Liver (tissue), 9 donors: ENCODE results near the gene C3orf80. TPM values are rescaled to one million over a fixed set of nuclear protein-coding genes. Genes with fewer than 3 reads are reported as not detected.

Source experiments
- DNase-seq: peaks from one replicate; pipeline ENCODE4 v3.0.0-alpha.2; 2017; ENCODE audit warnings: low spot score
- H3K27ac ChIP-seq, 2 donors: one replicate each; pipeline ENCODE4 v1.7.0; 2013; ENCODE audit warnings: inconsistent platforms in 2 of 2, low read length in 2 of 2, control low read depth in 1 of 2, low read depth in 1 of 2, mild to moderate bottlenecking in 1 of 2
- H3K27me3 ChIP-seq, 4 donors: one replicate each; pipeline versions ENCODE4 v1.6.1 to v1.7.0; 2013; ENCODE audit warnings: low read length in 3 of 4, inconsistent platforms in 1 of 4, mild to moderate bottlenecking in 1 of 4, moderate library complexity in 1 of 4; ENCODE audit not compliant: control insufficient read depth in 4 of 4, insufficient read depth in 4 of 4
- H3K36me3 ChIP-seq, 4 donors: one replicate each; pipeline versions ENCODE4 v1.6.1 to v1.7.0; 2013; ENCODE audit warnings: low read length in 3 of 4, mild to moderate bottlenecking in 3 of 4, low read depth in 1 of 4, moderate library complexity in 1 of 4; ENCODE audit not compliant: control insufficient read depth in 4 of 4, insufficient read depth in 3 of 4
- H3K4me1 ChIP-seq, 4 donors: one replicate each; pipeline versions ENCODE4 v1.6.1 to v1.7.0; 2013; ENCODE audit warnings: low read length in 3 of 4, mild to moderate bottlenecking in 3 of 4, moderate library complexity in 1 of 4; ENCODE audit not compliant: control insufficient read depth in 4 of 4, insufficient read depth in 4 of 4
- H3K4me3 ChIP-seq, 3 donors: one replicate each; pipeline versions ENCODE4 v1.6.1 to v1.7.0; 2013; ENCODE audit warnings: low read length in 3 of 3, control low read depth in 1 of 3, low read depth in 1 of 3, mild to moderate bottlenecking in 1 of 3
- H3K9ac ChIP-seq, 2 donors: one replicate each; pipeline ENCODE4 v1.7.0; 2013; ENCODE audit warnings: low read length in 2 of 2, mild to moderate bottlenecking in 2 of 2, moderate library complexity in 2 of 2, control low read depth in 1 of 2, low read depth in 1 of 2
- H3K9me3 ChIP-seq, 4 donors: one replicate each; pipeline versions ENCODE4 v1.6.1 to v1.7.0; 2013; ENCODE audit warnings: low read length in 3 of 4; ENCODE audit not compliant: control insufficient read depth in 4 of 4
- EGR1 ChIP-seq, 2 donors: IDR thresholded peaks; 2 replicates each; pipeline ENCODE4 v1.6.1; 2016 to 2018; ENCODE audit warnings: antibody characterized with exemption in 2 of 2, low read depth in 2 of 2
- FOXA1 ChIP-seq: IDR thresholded peaks from 2 replicates; pipeline ENCODE4 v1.6.1; 2016; ENCODE audit warnings: antibody characterized with exemption
- FOXA2 ChIP-seq: IDR thresholded peaks from 2 replicates; pipeline ENCODE4 v1.6.1; 2016; ENCODE audit warnings: antibody characterized with exemption
- GABPA ChIP-seq, 2 donors: IDR thresholded peaks in 1 of 2; conservative IDR thresholded peaks in 1 of 2; 2 replicates each; pipeline ENCODE4 v1.6.1; 2016; ENCODE audit warnings: antibody characterized with exemption in 2 of 2, mild to moderate bottlenecking in 1 of 2, moderate library complexity in 1 of 2
- HNF4A ChIP-seq, 2 donors: conservative IDR thresholded peaks; 2 replicates each; pipeline ENCODE4 v1.6.1; 2016; ENCODE audit warnings: antibody characterized with exemption in 2 of 2, mild to moderate bottlenecking in 2 of 2
- HNF4G ChIP-seq: IDR thresholded peaks from 2 replicates; pipeline ENCODE4 v1.6.1; 2016; ENCODE audit warnings: antibody characterized with exemption
- JUND ChIP-seq, 2 donors: IDR thresholded peaks; 2 replicates each; pipeline ENCODE4 v1.6.1; 2016; ENCODE audit warnings: antibody characterized with exemption in 2 of 2
- NR2F2 ChIP-seq: IDR thresholded peaks from 2 replicates; pipeline ENCODE4 v1.6.1; 2016; ENCODE audit warnings: antibody characterized with exemption
- RAD21 ChIP-seq, 2 donors: IDR thresholded peaks; 2 replicates each; pipeline ENCODE4 v1.6.1; 2016; ENCODE audit warnings: antibody characterized with exemption in 2 of 2, mild to moderate bottlenecking in 2 of 2
- RXRA ChIP-seq, 2 donors: IDR thresholded peaks; 2 replicates each; pipeline ENCODE4 v1.6.1; 2017 to 2018; ENCODE audit warnings: antibody characterized with exemption in 2 of 2, mild to moderate bottlenecking in 1 of 2
- SP1 ChIP-seq: IDR thresholded peaks from 2 replicates; pipeline ENCODE4 v1.6.1; 2018; ENCODE audit warnings: antibody characterized with exemption, mild to moderate bottlenecking
- TAF1 ChIP-seq: conservative IDR thresholded peaks from 2 replicates; pipeline ENCODE4 v1.6.1; 2016; ENCODE audit warnings: antibody characterized with exemption, mild to moderate bottlenecking
- YY1 ChIP-seq: IDR thresholded peaks from 2 replicates; pipeline ENCODE4 v1.6.1; 2016; ENCODE audit warnings: antibody characterized with exemption, mild to moderate bottlenecking
- WGBS: extraction: QIAGEN DNeasy Blood & Tissue Kit; methylation state at CpG from one replicate; pipeline ENCODE4 v1.1.7; 2013; 5-methylcytosine and 5-hydroxymethylcytosine counted together
- polyA plus RNA-seq, 2 donors: library from polyadenylated mRNA; stranded (reverse) in 1 of 2; unstranded in 1 of 2; fragments of 200-250 nt in 1 of 2; fragments of >200 nt in 1 of 2; fragmentation: Nextera tagmentation in 1 of 2; extraction: Ambion mirVana in 1 of 2; gene quantifications; one replicate each; pipeline versions ENCODE4 v1.2.1 to v1.2.3, GENCODE V29; 2013 to 2015
- total RNA-seq, 2 donors: library from RNA; depleted of rRNA; stranded (reverse); fragments of >200 nt; gene quantifications; one replicate each; pipeline ENCODE4 v1.2.3, GENCODE V29; 2014
- TF ChIP-seq, protein P1 (sequence below): IDR thresholded peaks from 2 replicates; pipeline ENCODE4 v1.6.1; 2016; ENCODE audit warnings: antibody characterized with exemption
- TF ChIP-seq, protein P2 (sequence below): IDR thresholded peaks from 2 replicates; pipeline ENCODE4 v1.6.1; 2016; ENCODE audit warnings: antibody characterized with exemption
- TF ChIP-seq, protein P3 (sequence below): fragments of 150-350 bp; IDR thresholded peaks from 2 replicates; pipeline ENCODE4 v1.5.1; 2017; ENCODE audit warnings: improper control_type of control experiment, low read depth, low read length; ENCODE audit not compliant: missing input control
- TF ChIP-seq, protein P4 (sequence below): IDR thresholded peaks from 2 replicates; pipeline ENCODE4 v1.6.1; 2016; ENCODE audit warnings: antibody characterized with exemption
- TF ChIP-seq, protein P5 (sequence below): IDR thresholded peaks from 2 replicates; pipeline ENCODE4 v1.6.1; 2016; ENCODE audit warnings: antibody characterized with exemption, mild to moderate bottlenecking
- donor health status: healthy.
- donor health status: healthy.
- donor health status: healthy.
- donor health status: healthy.
- donor health status: healthy.

The C3orf80 gene
- total and polyA plus RNA-seq, 4 donors = 0.46 to 1.4 (median 0.50) TPM

DNA sequence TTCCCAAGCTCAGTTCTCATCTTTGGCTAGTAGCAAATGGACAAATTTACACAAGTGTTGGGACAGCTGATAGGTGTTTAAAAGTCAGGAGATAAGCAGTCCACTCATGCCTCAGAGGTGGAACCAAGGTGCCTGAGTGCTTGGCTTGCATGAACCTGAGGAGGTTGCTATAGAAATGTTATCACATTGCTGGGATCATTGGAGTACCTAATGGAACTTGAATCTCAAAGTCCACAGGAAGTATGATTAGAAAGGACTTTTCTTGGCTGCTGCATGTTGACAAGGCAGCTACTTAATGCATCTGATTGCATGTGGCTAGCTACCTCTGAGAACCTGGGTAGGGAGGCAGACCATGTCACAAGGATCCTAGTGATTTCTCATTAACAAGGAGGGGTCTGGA lies 39.5 kb upstream of the C3orf80 start:
- Histone ChIP-seq H3K4me1 (no peaks in the 10 kb centered on the region), H3K4me3 (no peak overlapping the region), H3K9me3 (no peaks in the 10 kb centered on the region), H3K36me3 (no peaks in the 10 kb centered on the region), H3K27ac (no peak overlapping the region), H3K9ac (no peak overlapping the region), H3K27me3 (no peaks in the 10 kb centered on the region)
- no peak for TF ChIP-seq NR2F2
- no peak for TF ChIP-seq YY1
- TF ChIP-seq RAD21 (IDR thresholded peaks at IDR 0.05) = no peak
- TF ChIP-seq, protein P1, sequence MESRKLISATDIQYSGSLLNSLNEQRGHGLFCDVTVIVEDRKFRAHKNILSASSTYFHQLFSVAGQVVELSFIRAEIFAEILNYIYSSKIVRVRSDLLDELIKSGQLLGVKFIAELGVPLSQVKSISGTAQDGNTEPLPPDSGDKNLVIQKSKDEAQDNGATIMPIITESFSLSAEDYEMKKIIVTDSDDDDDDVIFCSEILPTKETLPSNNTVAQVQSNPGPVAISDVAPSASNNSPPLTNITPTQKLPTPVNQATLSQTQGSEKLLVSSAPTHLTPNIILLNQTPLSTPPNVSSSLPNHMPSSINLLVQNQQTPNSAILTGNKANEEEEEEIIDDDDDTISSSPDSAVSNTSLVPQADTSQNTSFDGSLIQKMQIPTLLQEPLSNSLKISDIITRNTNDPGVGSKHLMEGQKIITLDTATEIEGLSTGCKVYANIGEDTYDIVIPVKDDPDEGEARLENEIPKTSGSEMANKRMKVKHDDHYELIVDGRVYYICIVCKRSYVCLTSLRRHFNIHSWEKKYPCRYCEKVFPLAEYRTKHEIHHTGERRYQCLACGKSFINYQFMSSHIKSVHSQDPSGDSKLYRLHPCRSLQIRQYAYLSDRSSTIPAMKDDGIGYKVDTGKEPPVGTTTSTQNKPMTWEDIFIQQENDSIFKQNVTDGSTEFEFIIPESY = no peak
- TF ChIP-seq EGR1 (IDR thresholded peaks at IDR 0.05; ENCODE audit: low read depth in 2 of 2) = no peak
- no peak for TF ChIP-seq TAF1
- no peak for TF ChIP-seq GABPA (IDR thresholded peaks at IDR 0.05 in 1 of 2, conservative IDR thresholded peaks at IDR 0.05 in 1 of 2)
- TF ChIP-seq FOXA1 = no peak
- no peak for TF ChIP-seq SP1
- TF ChIP-seq HNF4G = no peak
- TF ChIP-seq, protein P2, sequence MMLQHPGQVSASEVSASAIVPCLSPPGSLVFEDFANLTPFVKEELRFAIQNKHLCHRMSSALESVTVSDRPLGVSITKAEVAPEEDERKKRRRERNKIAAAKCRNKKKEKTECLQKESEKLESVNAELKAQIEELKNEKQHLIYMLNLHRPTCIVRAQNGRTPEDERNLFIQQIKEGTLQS = no peak
- no peak for TF ChIP-seq FOXA2
- TF ChIP-seq HNF4A (conservative IDR thresholded peaks at IDR 0.05) = no peak
- TF ChIP-seq, protein P3, sequence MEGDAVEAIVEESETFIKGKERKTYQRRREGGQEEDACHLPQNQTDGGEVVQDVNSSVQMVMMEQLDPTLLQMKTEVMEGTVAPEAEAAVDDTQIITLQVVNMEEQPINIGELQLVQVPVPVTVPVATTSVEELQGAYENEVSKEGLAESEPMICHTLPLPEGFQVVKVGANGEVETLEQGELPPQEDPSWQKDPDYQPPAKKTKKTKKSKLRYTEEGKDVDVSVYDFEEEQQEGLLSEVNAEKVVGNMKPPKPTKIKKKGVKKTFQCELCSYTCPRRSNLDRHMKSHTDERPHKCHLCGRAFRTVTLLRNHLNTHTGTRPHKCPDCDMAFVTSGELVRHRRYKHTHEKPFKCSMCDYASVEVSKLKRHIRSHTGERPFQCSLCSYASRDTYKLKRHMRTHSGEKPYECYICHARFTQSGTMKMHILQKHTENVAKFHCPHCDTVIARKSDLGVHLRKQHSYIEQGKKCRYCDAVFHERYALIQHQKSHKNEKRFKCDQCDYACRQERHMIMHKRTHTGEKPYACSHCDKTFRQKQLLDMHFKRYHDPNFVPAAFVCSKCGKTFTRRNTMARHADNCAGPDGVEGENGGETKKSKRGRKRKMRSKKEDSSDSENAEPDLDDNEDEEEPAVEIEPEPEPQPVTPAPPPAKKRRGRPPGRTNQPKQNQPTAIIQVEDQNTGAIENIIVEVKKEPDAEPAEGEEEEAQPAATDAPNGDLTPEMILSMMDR = no peak
- TF ChIP-seq RXRA (IDR thresholded peaks at IDR 0.05) = no peak
- TF ChIP-seq, protein P4, sequence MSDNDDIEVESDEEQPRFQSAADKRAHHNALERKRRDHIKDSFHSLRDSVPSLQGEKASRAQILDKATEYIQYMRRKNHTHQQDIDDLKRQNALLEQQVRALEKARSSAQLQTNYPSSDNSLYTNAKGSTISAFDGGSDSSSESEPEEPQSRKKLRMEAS = no peak
- no peak for DNase-seq

DNA sequence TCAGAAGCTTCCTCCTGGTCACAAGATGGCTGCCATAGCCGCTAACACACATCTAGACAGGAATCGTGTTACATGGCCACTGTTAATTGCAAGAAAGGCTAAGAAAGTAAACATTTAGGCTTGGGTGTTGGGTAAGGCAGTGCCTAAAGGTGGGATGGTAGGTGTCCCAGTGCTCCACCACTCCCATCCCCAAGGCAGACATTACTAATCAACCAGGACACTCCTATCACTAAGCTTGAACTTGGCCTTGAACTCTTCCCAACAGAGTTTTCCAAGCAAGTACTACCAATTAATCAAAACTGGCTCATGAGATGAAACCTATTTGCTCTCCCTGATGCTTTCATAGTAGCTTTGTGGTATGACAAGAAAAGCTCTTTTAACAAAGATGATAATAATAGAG lies 37.9 kb upstream of the C3orf80 start:
- no peak overlapping the region for H3K27ac ChIP-seq
- no peaks in the 10 kb centered on the region for H3K36me3 ChIP-seq
- H3K9me3 ChIP-seq = no peaks in the 10 kb centered on the region
- TF ChIP-seq GABPA (IDR thresholded peaks at IDR 0.05 in 1 of 2, conservative IDR thresholded peaks at IDR 0.05 in 1 of 2) (no peak), JUND (IDR thresholded peaks at IDR 0.05) (no peak), RXRA (IDR thresholded peaks at IDR 0.05) (no peak), NR2F2 (no peak), HNF4G (no peak), HNF4A (conservative IDR thresholded peaks at IDR 0.05) (no peak), FOXA2 (no peak), RAD21 (IDR thresholded peaks at IDR 0.05) (no peak), TAF1 (no peak), EGR1 (IDR thresholded peaks at IDR 0.05; ENCODE audit: low read depth in 2 of 2) (no peak), FOXA1 (no peak), YY1 (no peak)
- TF ChIP-seq, protein P4 = no peak
- TF ChIP-seq, protein P2 = no peak
- TF ChIP-seq, protein P5, sequence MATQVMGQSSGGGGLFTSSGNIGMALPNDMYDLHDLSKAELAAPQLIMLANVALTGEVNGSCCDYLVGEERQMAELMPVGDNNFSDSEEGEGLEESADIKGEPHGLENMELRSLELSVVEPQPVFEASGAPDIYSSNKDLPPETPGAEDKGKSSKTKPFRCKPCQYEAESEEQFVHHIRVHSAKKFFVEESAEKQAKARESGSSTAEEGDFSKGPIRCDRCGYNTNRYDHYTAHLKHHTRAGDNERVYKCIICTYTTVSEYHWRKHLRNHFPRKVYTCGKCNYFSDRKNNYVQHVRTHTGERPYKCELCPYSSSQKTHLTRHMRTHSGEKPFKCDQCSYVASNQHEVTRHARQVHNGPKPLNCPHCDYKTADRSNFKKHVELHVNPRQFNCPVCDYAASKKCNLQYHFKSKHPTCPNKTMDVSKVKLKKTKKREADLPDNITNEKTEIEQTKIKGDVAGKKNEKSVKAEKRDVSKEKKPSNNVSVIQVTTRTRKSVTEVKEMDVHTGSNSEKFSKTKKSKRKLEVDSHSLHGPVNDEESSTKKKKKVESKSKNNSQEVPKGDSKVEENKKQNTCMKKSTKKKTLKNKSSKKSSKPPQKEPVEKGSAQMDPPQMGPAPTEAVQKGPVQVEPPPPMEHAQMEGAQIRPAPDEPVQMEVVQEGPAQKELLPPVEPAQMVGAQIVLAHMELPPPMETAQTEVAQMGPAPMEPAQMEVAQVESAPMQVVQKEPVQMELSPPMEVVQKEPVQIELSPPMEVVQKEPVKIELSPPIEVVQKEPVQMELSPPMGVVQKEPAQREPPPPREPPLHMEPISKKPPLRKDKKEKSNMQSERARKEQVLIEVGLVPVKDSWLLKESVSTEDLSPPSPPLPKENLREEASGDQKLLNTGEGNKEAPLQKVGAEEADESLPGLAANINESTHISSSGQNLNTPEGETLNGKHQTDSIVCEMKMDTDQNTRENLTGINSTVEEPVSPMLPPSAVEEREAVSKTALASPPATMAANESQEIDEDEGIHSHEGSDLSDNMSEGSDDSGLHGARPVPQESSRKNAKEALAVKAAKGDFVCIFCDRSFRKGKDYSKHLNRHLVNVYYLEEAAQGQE = no peak
- TF ChIP-seq, protein P3 = no peak
- TF ChIP-seq, protein P1 = no peak
- no peaks in the 10 kb centered on the region for H3K4me1 ChIP-seq
- no peak overlapping the region for H3K9ac ChIP-seq
- no peak overlapping the region for H3K4me3 ChIP-seq
- DNase-seq = no peak
- 96% methylated on average over 2 of the region's 2 CpGs for WGBS
- H3K27me3 ChIP-seq = no peaks in the 10 kb centered on the region
